ENCODE measurements around the gene EYA2.
A peak's percentile ranks its signal among the peaks of the same experiment; 100 is the strongest.
"Not testable (repeated sequence)": the region's sequence is repeated elsewhere in the genome, so short reads cannot be mapped to it uniquely, and the experiment has no call there.

EYA2 gene

DNA sequence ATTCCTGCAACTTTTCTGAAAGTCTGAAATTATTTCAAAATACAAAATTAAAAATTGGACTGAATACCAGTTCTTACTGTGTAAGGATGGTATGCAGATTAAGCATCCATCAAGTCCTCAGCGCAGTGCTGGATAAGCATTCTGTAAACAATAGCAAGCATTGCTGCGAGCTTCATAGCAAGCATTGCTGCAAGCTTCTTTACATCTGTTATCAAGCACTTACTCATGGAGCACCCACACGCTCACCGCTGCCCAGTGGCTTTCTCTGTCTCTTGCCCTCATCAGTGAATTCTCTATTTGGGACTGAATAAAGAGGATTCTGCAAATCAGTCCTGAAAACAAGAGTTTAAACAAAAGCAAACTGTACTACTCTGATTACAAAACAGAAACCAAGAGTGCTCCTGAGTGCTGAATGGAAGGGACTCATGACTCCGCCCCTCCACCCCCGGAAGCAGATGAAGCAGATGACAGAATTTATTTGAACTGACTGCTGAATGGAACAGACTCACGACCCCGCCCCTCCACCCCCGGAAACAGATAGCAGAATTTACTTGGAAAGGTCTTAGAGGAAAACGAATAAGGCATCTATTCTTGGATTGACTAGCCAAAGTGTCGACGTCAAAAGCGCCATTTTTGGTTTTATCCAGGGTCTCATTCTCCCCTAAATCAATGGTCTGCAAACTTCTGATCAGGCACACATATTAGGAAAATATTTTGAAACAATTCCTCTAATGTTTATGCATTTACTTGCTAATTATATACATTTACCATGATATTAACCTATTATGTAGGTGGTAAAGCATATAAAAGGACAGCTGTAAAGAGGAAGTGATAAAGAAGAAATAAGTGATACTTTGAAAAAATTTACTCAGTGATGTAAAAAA, 22.1 kb upstream of the EYA2 start:
- TF ChIP-seq, protein P1, sequence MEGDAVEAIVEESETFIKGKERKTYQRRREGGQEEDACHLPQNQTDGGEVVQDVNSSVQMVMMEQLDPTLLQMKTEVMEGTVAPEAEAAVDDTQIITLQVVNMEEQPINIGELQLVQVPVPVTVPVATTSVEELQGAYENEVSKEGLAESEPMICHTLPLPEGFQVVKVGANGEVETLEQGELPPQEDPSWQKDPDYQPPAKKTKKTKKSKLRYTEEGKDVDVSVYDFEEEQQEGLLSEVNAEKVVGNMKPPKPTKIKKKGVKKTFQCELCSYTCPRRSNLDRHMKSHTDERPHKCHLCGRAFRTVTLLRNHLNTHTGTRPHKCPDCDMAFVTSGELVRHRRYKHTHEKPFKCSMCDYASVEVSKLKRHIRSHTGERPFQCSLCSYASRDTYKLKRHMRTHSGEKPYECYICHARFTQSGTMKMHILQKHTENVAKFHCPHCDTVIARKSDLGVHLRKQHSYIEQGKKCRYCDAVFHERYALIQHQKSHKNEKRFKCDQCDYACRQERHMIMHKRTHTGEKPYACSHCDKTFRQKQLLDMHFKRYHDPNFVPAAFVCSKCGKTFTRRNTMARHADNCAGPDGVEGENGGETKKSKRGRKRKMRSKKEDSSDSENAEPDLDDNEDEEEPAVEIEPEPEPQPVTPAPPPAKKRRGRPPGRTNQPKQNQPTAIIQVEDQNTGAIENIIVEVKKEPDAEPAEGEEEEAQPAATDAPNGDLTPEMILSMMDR (IDR thresholded peaks at IDR 0.05; ENCODE audit: low read depth, low read length), result no peak
- peak; percentile 8 to 23 for DNase-seq (ENCODE audit: low read depth in 2 of 2)
- peak overlapping the region in 1 of 2 donors; percentile 5 for H3K4me3 ChIP-seq (replicated peaks in 1 of 2; ENCODE audit: low read depth in 2 of 2, low read length in 2 of 2)

DNA sequence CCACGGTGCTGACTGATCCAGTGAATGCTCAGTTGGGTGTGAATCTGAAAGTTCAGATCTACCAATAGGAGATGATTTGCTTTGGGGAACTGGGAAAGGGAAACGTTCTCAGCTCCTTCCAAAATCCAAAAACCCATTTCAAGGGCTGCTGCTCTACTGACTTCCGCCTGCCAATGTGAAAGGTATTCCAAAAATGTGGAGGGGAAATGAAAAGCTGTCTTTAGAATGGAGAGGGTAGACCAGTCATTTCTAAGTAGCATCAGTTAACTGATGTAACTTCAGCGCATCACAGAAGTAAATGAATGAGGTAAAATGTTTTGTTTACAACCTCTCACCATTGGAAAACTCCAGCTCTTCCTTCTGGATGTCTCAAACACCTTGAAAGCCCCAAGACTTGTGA, 19.6 kb upstream of the EYA2 start:
- TF ChIP-seq, protein P1 (IDR thresholded peaks at IDR 0.05; ENCODE audit: low read depth, low read length), result no peak
- DNase-seq (ENCODE audit: low read depth in 2 of 2), result no peak
- no peak overlapping the region for H3K4me3 ChIP-seq (replicated peaks in 1 of 2; ENCODE audit: low read depth in 2 of 2, low read length in 2 of 2)

DNA sequence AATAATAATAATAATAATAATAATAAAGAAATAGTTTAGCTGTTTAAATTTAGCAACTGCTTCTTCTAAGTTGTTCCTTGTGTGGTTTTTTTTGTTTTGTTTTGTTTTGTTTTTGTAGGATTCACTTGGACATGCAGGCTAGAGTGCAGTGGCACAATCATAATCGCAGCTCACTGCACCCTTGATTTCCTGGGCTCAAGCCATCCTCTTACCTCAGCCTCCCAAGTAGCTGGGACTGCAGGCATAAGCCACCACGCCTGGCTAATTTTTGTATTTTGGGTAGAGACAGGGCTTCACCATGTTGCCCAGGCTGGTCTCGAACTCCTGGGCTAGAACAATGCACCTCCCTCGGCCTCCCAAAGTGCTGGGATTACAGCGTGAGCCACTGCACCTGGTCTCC, 15.3 kb upstream of the EYA2 start:
- no peak for DNase-seq (ENCODE audit: low read depth in 2 of 2)
- TF ChIP-seq, protein P1 (IDR thresholded peaks at IDR 0.05; ENCODE audit: low read depth, low read length), result no peak
- no peak overlapping the region for H3K4me3 ChIP-seq (replicated peaks in 1 of 2; ENCODE audit: low read depth in 2 of 2, low read length in 2 of 2)

DNA sequence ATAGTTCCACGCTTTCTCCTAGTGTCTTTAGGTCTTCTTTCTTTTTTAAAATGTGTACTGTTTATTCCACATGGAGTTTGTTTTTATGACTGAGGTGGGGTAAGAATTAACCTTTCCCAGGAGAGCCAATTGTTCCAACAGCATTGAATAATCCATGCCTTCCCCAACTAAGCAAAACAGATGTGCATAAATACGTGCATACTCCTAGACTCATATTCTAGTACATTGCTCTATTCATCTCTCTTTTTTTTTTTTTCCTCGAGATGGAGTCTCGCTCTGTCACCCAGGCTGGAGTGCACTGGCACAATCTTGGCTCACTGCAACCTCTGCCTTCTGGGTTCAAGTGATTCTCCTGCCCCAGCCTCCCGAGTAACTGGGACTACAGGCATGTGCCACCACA, 14.7 kb upstream of the EYA2 start:
- DNase-seq (ENCODE audit: low read depth in 2 of 2); H3K4me3 ChIP-seq (replicated peaks in 1 of 2; ENCODE audit: low read depth in 2 of 2, low read length in 2 of 2): not testable (repeated sequence)

DNA sequence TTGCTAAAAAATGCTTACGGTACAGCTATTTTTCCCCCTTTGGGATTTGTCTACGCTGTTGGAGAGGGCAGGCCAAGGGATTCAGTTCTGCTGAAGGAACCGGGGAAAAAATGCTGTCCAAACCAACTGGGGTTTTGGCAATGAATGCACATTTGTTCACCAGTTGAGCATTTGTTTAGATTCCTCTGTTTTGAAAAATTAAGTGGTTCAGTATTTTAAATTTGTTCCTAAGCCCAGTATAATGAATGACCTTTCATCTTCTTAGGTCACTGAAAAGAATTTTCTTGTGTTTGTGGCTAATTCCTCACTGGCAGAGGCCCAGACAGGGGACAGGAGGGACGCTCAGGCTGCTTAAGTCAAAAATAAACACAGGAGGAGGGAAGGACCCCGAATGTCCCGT, 10.8 kb upstream of the EYA2 start:
- TF ChIP-seq, protein P1 (IDR thresholded peaks at IDR 0.05; ENCODE audit: low read depth, low read length), result no peak
- no peak for DNase-seq (ENCODE audit: low read depth in 2 of 2)

DNA sequence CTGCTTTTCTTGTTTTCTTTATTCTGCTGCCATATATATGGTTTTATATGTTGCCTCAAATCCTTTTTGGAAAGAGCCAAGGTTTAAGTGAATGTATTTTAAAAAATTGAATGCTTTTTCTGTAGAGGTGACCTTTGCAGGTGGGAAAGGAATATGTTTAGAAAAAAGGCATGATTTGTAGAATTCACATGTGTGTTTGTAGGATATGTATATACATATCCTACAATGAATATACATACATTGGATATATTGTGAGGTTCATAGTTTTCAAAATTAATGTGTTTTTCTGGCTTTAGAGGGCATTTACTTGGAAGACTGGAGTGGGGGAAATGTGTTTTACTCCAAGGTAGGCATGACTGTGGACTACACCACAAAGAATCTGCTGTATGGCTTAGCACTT, 4.0 kb upstream of the EYA2 start:
- TF ChIP-seq, protein P1 (IDR thresholded peaks at IDR 0.05; ENCODE audit: low read depth, low read length), result no peak
- no peak overlapping the region for H3K4me3 ChIP-seq (replicated peaks in 1 of 2; ENCODE audit: low read depth in 2 of 2, low read length in 2 of 2)
- no peak for DNase-seq (ENCODE audit: low read depth in 2 of 2)

More for the DNA sequence above, 10.8 kb upstream of the EYA2 start:
- no peak overlapping the region for H3K4me3 ChIP-seq (replicated peaks in 1 of 2; ENCODE audit: low read depth in 2 of 2, low read length in 2 of 2)

DNA sequence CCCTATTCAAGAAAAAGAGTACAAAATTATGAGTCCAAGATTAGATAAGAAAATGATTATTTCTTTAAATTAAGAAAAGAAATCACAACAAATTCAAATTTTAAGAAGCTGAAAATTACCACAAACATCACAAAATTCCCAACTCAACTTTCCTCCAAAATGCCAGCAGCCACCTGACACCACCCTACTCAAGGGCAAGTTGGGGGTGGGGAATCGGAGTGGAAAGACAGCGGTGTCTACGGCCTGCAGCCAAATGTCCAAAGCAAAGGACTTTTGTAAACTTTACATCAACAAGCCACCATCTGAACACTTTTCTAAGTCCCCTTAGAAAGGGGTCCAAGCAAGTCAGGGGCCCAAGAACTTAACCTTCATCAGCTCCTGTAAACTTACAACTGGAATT, 1.6 kb upstream of the EYA2 start:
- DNase-seq (ENCODE audit: low read depth in 2 of 2), result no peak
- TF ChIP-seq, protein P1 (IDR thresholded peaks at IDR 0.05; ENCODE audit: low read depth, low read length), result no peak

More for the DNA sequence above, 1.6 kb upstream of the EYA2 start:
- no peak overlapping the region for H3K4me3 ChIP-seq (replicated peaks in 1 of 2; ENCODE audit: low read depth in 2 of 2, low read length in 2 of 2)
